Activated naive CD4-positive, alpha-beta T cell treated with anti-CD3 and anti-CD28 coated beads for 36 hours (primary cell): ENCODE results near the gene NSMF. TPM values are rescaled to one million over a fixed set of nuclear protein-coding genes. Genes with fewer than 3 reads are reported as not detected.

Source experiments
- CTCF ChIA-PET: fragments of 350-600 bp; sonication (Branson Sonifier 250); formaldehyde crosslinking; loops from one replicate; lab custom pipeline; 2021; ENCODE audit warnings: antibody characterized with exemption; lab: Charles Lee
- DNase-seq: peaks from one replicate; pipeline ENCODE4 v3.0.0-alpha.2; 2020
- H3K27ac Mint-ChIP-seq: one replicate; pipeline ENCODE4 v1.8.0; 2021; ENCODE audit warnings: mild to moderate bottlenecking, mixed read lengths
- H3K27me3 Mint-ChIP-seq: one replicate; pipeline ENCODE4 v1.8.0; 2021; ENCODE audit warnings: low read depth, mixed read lengths
- H3K36me3 Mint-ChIP-seq: one replicate; pipeline ENCODE4 v1.8.0; 2021; ENCODE audit warnings: low read depth, mixed read lengths
- H3K4me1 Mint-ChIP-seq: one replicate; pipeline ENCODE4 v1.8.0; 2021; ENCODE audit warnings: low read depth, mixed read lengths
- H3K4me3 Mint-ChIP-seq: one replicate; pipeline ENCODE4 v1.8.0; 2021; ENCODE audit warnings: mild to moderate bottlenecking, moderate library complexity, mixed read lengths
- H3K9me3 Mint-ChIP-seq: one replicate; pipeline ENCODE4 v1.8.0; 2021; ENCODE audit warnings: mixed read lengths
- intact Hi-C: fragments of 100-400 bp; cut with micrococcal nuclease; formaldehyde crosslinking; loops from one replicate; pipeline ENCODE4 v1.15.1; 2023
- total RNA-seq, 2 experiments: library from RNA; stranded (reverse); gene quantifications; one replicate each; pipeline ENCODE4 v1.2.3, GENCODE V29; 2021

NSMF gene
- total RNA-seq, 2 experiments from 2014 or later: 33.2 to 35.7 TPM

- Mint-ChIP-seq H3K4me1 (peaks cover 18% of the 10 kb centered on the region), H3K9me3 (no peaks in the 10 kb centered on the region), H3K27ac (no peak overlapping the region), H3K27me3 (no peaks in the 10 kb centered on the region), H3K4me3 (no peak overlapping the region), H3K36me3 (no peaks in the 10 kb centered on the region)
- DNase-seq: no peak
- CTCF ChIA-PET: interaction anchor here (1.5 kb wide), 1 partner anchor 20 kb away, joined by 5 read pairs; no protein-coding TSS in a partner anchor
- intact Hi-C loops: no loop called here
Observed at GRCh38 chr9:137464291-137464999, 5.3 kb upstream of the NSMF start.

GRCh38 chr9:137463931-137464290 lies 4.8 kb upstream of the NSMF start:
- intact Hi-C loops: no loop called here
- Mint-ChIP-seq H3K4me1 (peaks cover 18% of the 10 kb centered on the region), H3K9me3 (no peaks in the 10 kb centered on the region), H3K36me3 (no peaks in the 10 kb centered on the region), H3K27ac (no peak overlapping the region), H3K27me3 (no peaks in the 10 kb centered on the region), H3K4me3 (no peak overlapping the region)
- CTCF ChIA-PET: interaction anchor here (1.5 kb wide), 1 partner anchor 20 kb away, joined by 5 read pairs; no protein-coding TSS in a partner anchor
- DNase-seq: no peak

GRCh38 chr9:137462986-137463930 lies 4.1 kb upstream of the NSMF start:
- CTCF ChIA-PET: interaction anchor here (0.6 to 1.5 kb wide), 2 partner anchors 19 to 649 kb away, joined by 3 to 5 read pairs; no protein-coding TSS in a partner anchor
- no peak overlapping the region for H3K27ac Mint-ChIP-seq
- intact Hi-C loops: no loop called here
- no peak for DNase-seq
- no peak overlapping the region for H3K4me3 Mint-ChIP-seq
- no peaks in the 10 kb centered on the region for H3K27me3 Mint-ChIP-seq
- no peaks in the 10 kb centered on the region for H3K36me3 Mint-ChIP-seq
- no peaks in the 10 kb centered on the region for H3K9me3 Mint-ChIP-seq
- peaks cover 18% of the 10 kb centered on the region for H3K4me1 Mint-ChIP-seq

GRCh38 chr9:137462396-137462985 lies 3.4 kb upstream of the NSMF start:
- Mint-ChIP-seq H3K27ac (no peak overlapping the region), H3K4me3 (no peak overlapping the region), H3K9me3 (no peaks in the 10 kb centered on the region), H3K36me3 (no peaks in the 10 kb centered on the region), H3K27me3 (no peaks in the 10 kb centered on the region), H3K4me1 (peaks cover 18% of the 10 kb centered on the region)
- DNase-seq: no peak
- CTCF ChIA-PET: interaction anchor here (0.6 kb wide), 1 partner anchor 648 kb away, joined by 3 read pairs; no protein-coding TSS in a partner anchor
- intact Hi-C loops: no loop called here

- H3K27ac Mint-ChIP-seq: peak overlapping the region; percentile 41
- H3K4me3 Mint-ChIP-seq: peak overlapping the region; percentile 66
- intact Hi-C loops: no loop called here
- CTCF ChIA-PET: interaction anchor here (0.7 kb wide), 1 partner anchor 167 kb away, joined by 3 read pairs; no protein-coding TSS in a partner anchor
- H3K4me1 Mint-ChIP-seq: peaks cover 20% of the 10 kb centered on the region
- no peaks in the 10 kb centered on the region for H3K27me3 Mint-ChIP-seq
- H3K9me3 Mint-ChIP-seq: no peaks in the 10 kb centered on the region
- DNase-seq: peak; percentile 81
- H3K36me3 Mint-ChIP-seq: peaks cover 1% of the 10 kb centered on the region
Observed at GRCh38 chr9:137461663-137462395, 2.7 kb upstream of the NSMF start.

GRCh38 chr9:137461316-137461662 lies 2.2 kb upstream of the NSMF start:
- CTCF ChIA-PET: interaction anchor here (0.7 kb wide), 1 partner anchor 166 kb away, joined by 3 read pairs; no protein-coding TSS in a partner anchor
- peaks cover 24% of the 10 kb centered on the region for H3K4me1 Mint-ChIP-seq
- peaks cover 2% of the 10 kb centered on the region for H3K36me3 Mint-ChIP-seq
- no peaks in the 10 kb centered on the region for H3K27me3 Mint-ChIP-seq
- no peak for DNase-seq
- intact Hi-C loops: no loop called here
- H3K4me3 Mint-ChIP-seq: no peak overlapping the region
- H3K9me3 Mint-ChIP-seq: no peaks in the 10 kb centered on the region
- H3K27ac Mint-ChIP-seq: no peak overlapping the region

GRCh38 chr9:137460363-137461315 lies 1.5 kb upstream of the NSMF start:
- no peak for DNase-seq
- Mint-ChIP-seq H3K4me3 (no peak overlapping the region), H3K9me3 (no peaks in the 10 kb centered on the region), H3K27ac (no peak overlapping the region), H3K36me3 (peaks cover 3% of the 10 kb centered on the region), H3K4me1 (peaks cover 29% of the 10 kb centered on the region), H3K27me3 (no peaks in the 10 kb centered on the region)
- CTCF ChIA-PET: no interaction called here
- intact Hi-C loops: no loop called here

GRCh38 chr9:137459601-137460362 lies 648 bp upstream of the NSMF start:
- intact Hi-C loops: no loop called here
- Mint-ChIP-seq H3K27me3 (no peaks in the 10 kb centered on the region), H3K27ac (peak overlapping the region; percentile 65), H3K4me1 (peaks cover 36% of the 10 kb centered on the region), H3K36me3 (peaks cover 3% of the 10 kb centered on the region), H3K4me3 (peak overlapping the region; percentile 45), H3K9me3 (no peaks in the 10 kb centered on the region)
- CTCF ChIA-PET: interaction anchor here (0.7 kb wide), 1 partner anchor 36 kb away, joined by 3 read pairs; the partner anchor contains the start of genes EXD3 and NOXA1
- DNase-seq: no peak

- no peak for DNase-seq
- CTCF ChIA-PET: no interaction called here
- Mint-ChIP-seq H3K4me3 (peak overlapping the region; percentile 39), H3K27me3 (no peaks in the 10 kb centered on the region), H3K36me3 (peaks cover 10% of the 10 kb centered on the region), H3K27ac (no peak overlapping the region), H3K9me3 (no peaks in the 10 kb centered on the region), H3K4me1 (peaks cover 45% of the 10 kb centered on the region)
- intact Hi-C loops: no loop called here
Observed at GRCh38 chr9:137458194-137459151, 661 bp downstream of the NSMF start.
